Measurements from ENCODE around the gene MCM8.

Gene MCM8

DNA sequence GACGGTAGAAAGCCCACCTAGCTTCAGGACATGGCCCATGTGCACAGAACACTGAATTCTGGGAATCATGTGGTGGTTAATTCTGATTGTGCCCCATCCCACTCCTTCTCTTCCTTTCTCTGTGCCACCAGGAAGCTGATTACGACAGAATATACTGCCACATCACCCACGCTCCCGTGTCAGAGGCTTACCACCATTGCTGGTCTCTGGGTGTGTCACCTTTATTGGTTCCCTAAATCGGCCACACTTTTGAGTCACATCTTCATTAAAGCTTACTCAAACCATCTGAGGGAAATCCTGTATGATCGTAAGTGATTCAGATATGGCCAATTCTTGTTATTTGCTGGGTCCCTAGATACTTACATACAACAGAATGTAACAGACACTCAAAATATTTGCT, 3.2 kb upstream of the MCM8 start:
- no peak for DNase-seq (ENCODE audit: low read depth)

GRCh38 chr20:5949943-5950270, 545 bp upstream of the MCM8 start:
- no peak for DNase-seq (ENCODE audit: low read depth)

DNA sequence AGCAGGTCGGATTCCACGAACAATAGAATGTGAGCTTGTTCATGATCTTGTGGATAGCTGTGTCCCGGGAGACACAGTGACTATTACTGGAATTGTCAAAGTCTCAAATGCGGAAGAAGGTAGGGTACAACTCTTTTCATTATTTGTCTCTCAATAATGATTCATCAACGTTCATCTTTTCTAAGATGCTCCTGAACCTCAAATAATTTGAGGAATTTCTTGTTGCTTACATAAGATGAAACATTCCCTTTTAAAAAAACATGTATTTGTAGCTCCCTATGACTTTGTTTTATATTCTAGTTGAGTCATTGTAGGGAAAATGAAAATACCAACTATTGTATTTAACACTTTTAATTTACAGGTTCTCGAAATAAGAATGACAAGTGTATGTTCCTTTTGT, 17.0 kb downstream of the MCM8 start:
- no peak for DNase-seq (ENCODE audit: low read depth)

- DNase-seq (ENCODE audit: low read depth): no peak
Measured at GRCh38 chr20:5968462-5968861, 18.0 kb downstream of the MCM8 start.

DNA sequence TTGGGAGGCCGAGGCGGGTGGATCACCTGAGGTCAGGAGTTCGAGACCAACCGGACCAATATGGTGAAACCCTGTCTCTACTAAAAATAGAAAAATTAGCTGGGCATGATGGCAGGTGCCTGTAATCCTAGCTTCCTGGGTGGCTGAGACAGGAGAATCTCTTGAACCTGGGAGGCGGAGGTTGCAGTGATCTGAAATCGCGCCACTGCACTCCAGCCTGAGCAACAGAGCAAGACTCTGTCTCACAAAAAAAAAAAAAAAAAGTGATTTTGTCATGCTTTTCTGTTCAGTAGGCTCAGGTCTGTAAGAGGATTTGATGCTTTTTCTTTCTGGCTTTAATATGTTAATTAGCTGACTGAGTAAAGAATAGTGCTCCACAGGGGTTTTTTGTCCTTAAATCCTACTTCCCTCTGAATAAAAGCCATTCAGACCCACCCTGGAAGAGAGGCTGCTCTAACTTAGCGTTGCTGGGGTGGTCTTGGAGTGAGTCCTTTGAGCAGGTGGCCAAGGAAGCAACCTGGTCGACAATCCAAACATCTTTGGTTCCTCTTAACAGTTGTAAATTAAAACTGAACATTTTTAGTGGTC, 19.0 kb downstream of the MCM8 start:
- DNase-seq (ENCODE audit: low read depth): no peak

DNA sequence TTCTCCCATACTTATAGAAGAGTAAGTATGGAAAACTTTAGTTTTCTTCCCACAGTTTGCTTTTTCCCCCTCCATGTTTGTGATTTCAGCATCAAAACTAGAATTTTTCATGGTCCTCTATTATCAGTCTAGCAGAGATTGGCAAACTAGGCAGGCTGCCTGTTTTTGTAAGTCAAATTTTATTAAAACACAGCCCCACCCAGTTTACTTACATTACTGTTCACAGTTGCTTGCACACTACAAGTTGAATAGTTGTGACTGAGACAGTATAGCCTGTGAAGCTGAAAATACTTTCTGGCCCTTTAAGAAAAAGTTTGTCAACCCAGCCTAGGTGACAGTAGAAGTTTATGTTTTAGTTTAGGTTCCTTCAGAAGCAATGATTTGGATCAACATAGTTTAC, 19.5 kb downstream of the MCM8 start:
- DNase-seq (ENCODE audit: low read depth): no peak

DNA sequence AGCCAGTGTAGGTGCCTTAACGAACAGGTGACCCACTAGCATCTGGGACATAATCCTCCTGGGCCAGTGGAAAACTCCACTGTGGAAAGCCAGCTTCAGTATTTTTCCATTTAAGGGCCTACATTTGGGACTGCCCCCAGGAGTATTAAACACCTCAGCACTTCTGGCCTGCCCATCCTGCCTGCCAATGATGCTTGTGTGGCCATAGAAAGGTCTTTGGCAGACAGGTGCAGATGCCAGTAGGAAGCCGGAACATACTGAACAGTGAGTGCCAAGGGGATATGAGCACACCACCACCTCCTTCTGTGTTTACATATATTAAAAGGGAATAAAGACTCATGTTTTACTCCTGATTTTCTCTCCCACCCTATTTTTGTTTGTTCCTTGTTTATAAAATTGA, 19.9 kb downstream of the MCM8 start:
- no peak for DNase-seq (ENCODE audit: low read depth)

- DNase-seq (ENCODE audit: low read depth): no peak
Measured at GRCh38 chr20:5971203-5971602, 20.8 kb downstream of the MCM8 start.

- no peak for DNase-seq (ENCODE audit: low read depth)
Measured at GRCh38 chr20:5973172-5973571, 22.7 kb downstream of the MCM8 start.

DNA sequence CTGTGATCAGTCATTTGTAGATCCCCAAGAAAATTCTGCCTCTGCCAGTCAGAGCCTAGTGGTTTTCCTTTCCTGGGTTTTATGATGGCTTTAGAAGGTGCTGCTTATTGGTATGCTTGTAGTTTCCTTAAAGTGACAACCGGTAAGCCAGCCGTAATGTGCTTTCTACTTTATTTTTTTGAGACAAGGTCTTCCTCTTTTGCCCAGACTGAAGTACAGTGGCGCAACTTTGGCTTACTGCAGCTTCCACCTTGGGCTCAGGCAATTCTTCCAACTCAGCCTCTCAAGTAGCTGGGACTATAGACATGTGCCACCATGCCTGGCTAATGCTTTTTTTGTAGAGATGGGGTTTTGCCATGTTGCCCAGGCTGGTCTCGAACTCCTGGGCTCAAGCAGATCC, 23.5 kb downstream of the MCM8 start:
- no peak for DNase-seq (ENCODE audit: low read depth)

- no peak for DNase-seq (ENCODE audit: low read depth)
Measured at GRCh38 chr20:5974531-5974930, 24.1 kb downstream of the MCM8 start.

DNA sequence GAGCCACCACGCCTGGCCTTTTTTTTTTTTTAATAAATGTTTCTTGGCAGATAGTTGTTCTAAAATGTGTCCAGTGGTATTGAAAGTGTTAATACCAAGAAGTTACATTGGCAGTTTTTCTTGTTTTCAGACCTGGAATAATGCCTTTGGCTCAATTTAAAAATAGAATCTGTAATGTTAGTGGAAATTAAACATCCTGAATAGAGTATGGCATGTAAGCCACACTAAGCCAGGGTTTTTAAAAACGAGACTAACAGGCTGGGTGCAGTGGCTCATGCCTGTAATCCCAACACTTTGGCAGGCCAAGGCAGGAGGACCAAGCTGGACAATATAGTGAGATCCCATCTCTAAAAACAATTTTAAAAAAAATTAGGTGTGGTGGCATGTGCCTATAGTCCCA, 25.3 kb downstream of the MCM8 start:
- DNase-seq (ENCODE audit: low read depth): no peak

- no peak for DNase-seq (ENCODE audit: low read depth)
Measured at GRCh38 chr20:5977223-5977622, 26.8 kb downstream of the MCM8 start.

GRCh38 chr20:5977975-5978374, 27.5 kb downstream of the MCM8 start:
- DNase-seq (ENCODE audit: low read depth): no peak

GRCh38 chr20:5979801-5980200, 29.3 kb downstream of the MCM8 start:
- DNase-seq (ENCODE audit: low read depth): no peak

DNA sequence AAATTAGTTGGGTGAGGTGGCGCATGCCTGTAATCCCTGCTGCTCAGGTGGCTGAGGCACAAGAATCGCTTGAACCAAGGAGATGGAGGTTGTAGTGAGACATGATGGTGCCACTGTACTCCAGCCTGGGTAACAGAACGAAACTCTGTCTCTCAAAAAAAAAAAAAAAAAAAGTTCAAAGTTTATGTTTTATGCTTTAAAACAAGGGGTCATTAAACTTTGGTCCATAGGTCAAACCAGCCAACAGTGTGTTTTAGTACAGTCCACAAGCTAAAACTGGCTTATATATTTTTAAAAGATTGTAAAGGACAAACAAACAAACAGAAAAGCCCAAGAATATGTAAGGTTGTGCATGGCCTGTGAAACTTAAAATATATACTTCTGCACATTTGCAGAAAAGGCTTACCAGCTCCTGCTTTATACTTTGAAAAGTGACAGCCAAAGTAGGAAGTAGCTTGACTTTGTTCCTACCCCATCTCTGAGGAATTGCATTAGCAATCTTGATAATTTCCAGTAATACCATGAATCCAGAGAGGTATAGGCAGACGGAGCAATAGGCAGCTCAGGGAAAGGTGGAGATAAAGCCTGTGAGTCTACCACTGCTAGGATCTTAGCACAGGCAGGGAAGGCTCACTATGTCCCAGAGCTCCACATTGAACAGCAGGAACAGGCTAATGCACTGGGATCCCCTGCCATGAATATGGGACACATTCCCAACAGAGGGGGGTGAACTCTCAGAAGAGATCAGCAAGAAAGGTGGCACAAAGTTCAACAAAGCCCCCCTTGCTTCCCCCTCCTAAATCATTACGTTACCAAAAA, 30.5 kb downstream of the MCM8 start:
- DNase-seq (ENCODE audit: low read depth): no peak

GRCh38 chr20:5987383-5987782, 36.9 kb downstream of the MCM8 start:
- no peak for DNase-seq (ENCODE audit: low read depth)

- DNase-seq (ENCODE audit: low read depth): no peak
Measured at GRCh38 chr20:5989539-5989938, 39.1 kb downstream of the MCM8 start.

DNA sequence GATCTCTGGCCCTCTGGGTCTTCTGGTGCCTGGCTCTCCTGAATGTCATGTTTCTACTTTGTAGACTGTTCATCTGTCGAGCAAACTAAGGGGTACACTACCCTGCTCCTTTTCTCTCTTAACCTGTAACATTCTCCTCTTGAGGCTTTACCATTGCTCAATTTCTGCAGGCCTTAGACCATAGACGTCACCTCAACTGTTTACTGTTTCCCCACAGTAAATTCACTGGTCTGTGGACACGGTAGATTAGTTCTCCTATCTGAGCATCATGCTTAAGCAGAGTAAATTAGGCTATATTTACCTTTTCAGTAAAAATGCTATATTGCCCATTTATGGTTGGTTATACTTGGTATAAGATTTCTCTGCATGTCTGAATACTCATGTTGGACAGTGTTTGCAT, 40.5 kb downstream of the MCM8 start:
- no peak for DNase-seq (ENCODE audit: low read depth)

- DNase-seq (ENCODE audit: low read depth): no peak
Measured at GRCh38 chr20:5991623-5992441, 41.4 kb downstream of the MCM8 start.

- DNase-seq (ENCODE audit: low read depth): no peak
Measured at GRCh38 chr20:5996765-5997164, 46.3 kb downstream of the MCM8 start.

DNA sequence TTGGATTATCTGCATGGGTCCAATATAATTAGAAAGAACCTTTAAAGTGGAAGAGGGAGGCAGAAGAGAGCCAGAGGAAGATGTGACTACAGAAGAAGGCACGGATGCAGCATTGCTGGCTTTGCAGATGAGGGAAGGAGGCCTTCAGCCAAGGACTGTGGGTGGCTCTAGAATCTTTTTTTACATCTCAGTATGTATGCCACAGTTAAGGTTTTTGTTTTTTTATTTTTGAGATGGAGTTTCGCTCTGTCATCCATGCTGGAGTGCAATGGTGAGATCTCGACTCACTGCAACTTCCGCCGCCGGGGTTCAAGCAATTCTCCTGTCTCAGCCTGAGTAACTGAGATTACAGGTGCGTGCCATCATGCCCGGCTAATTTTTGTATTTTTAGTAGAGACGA, 49.3 kb downstream of the MCM8 start:
- DNase-seq (ENCODE audit: low read depth): no peak

DNA sequence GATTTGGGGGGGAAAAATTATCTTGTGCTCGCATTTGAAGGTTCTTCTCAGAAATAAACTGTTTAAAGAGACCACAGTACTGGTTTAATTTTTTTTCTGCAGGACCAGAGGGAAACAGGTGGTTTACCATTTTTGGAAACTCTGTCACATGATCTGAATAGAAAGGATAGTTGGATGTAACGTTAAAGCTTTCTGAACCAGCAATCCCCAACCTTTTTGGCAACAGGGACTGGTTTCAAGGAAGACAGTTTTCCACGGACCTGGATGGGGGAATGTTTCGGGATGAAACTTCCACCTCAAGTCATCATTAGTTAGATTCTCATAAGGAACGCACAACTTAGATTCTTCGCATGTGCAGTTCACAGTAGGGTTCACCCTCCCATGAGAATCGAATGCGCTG, 50.4 kb downstream of the MCM8 start:
- DNase-seq (ENCODE audit: low read depth): no peak
